Skin of body (tissue), 2 donors: ENCODE measurements around the gene EXOC6. TPM values are rescaled to one million over a fixed set of nuclear protein-coding genes. Genes with fewer than 3 reads are reported as not detected.
"Not testable (repeated sequence)": the region's sequence is repeated elsewhere in the genome, so short reads cannot be mapped to it uniquely, and the experiment has no call there.

Source experiments
- DNase-seq: peaks from one replicate; lab custom pipeline; 2025; lab: John Stamatoyannopoulos, UW
- total RNA-seq: library from RNA; depleted of rRNA; stranded (reverse); fragments of >200 nt; gene quantifications from one replicate; pipeline ENCODE4 v1.2.3, GENCODE V29; 2014

The EXOC6 gene
- total RNA-seq, 1 donor from 2014 or later, result 21.9 TPM

- DNase-seq, result no peak
Measured at GRCh38 chr10:92931597-92931996, 83.3 kb downstream of the EXOC6 start.

DNA sequence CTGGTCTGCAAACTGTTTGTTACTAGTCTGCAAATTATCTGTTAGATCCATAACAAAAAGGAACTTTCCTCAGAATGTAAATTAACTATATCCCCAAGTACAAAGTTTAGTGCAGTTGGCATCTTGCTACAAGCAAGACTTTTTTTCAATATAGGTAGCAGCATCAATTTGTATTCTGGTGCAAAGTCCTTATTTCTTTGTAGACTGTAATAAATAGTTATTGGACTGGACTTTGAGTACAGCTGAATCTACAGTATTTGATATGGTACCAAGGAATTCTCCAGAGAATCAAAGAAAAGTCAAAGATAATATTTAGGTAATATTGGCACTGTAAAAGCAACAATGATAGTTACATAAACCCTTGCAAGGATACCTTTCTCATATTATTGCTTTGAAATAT, 89.6 kb downstream of the EXOC6 start:
- no peak for DNase-seq

DNA sequence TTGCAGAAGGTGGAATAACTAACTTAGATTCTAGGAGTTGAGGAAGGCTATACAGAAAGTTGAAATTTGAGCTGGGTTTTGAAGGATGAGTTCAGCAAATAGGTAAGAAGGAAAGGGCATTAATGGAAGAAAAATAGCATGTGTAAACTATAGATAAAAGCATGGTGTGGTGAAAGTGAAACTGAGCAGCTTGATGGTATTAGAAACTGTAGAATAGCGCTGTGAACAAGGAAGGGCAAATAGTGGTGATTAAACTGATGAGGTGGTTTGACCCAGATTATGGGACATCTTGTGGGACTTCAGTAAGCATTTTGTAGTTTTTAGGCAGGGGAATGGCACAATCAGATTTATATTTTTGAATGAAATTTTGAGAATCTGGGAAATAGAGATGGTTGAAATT, 90.5 kb downstream of the EXOC6 start:
- no peak for DNase-seq

DNA sequence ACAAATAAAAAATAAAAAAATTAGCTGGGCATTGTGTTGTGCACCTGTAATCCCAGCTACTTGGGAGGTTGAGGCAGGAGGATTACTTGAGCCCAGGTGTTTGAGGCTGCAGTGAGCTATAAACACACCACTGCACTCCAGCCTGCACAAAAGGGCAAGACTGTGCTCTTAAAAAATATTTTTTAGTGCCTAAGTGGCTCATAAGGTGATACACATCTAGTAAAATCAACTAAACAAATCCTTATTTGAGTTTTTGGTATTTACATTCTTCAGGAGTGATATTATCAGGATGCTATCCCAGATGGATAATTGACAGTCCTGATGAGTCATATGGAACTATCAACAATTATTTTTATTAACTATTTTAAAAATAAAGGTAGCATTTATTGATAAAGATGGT, 93.9 kb downstream of the EXOC6 start:
- no peak for DNase-seq

DNA sequence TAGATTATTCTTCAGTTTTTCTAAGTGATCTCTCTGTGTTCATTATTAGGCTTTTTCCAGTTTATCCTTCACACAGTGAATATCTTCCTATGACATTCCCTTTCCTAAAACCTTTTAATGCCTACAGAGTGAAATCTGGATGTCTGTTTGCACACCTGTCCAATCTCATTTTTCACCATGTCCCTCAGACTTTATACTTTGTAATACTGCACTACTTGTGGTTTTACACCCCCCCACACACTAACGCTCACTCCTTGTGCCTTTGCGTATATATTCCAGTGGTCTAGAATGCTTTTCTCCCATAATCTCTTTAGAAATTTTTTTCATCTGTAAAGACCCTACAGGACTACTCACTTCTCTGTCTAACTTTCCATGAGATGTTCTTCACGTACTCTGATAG, 98.2 kb downstream of the EXOC6 start:
- DNase-seq, result no peak

DNA sequence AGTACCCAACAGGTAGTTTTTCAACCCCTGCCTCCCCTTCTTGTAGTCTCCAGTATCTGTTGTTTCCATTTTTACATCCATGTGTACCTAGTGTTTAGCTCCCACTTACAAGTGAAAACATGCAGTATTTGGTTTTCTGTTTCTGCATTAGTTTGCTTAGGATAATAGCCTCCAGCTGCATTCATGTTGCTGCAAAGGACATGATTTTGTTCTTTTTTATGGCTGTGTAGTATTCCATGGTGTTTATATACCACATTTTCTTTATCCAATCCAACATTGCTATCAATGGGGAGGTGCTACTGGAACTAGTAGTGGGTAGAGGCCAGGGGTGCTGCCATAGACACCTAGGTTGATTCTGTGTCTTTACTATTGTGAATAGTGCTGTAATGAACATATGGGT, 104.3 kb downstream of the EXOC6 start:
- not testable (repeated sequence) for DNase-seq

GRCh38 chr10:92957223-92958010, 109.1 kb downstream of the EXOC6 start:
- DNase-seq, result no peak

GRCh38 chr10:92961638-92962037, 113.3 kb downstream of the EXOC6 start:
- no peak for DNase-seq

- no peak for DNase-seq
Measured at GRCh38 chr10:92965314-92965713, 117.0 kb downstream of the EXOC6 start.

DNA sequence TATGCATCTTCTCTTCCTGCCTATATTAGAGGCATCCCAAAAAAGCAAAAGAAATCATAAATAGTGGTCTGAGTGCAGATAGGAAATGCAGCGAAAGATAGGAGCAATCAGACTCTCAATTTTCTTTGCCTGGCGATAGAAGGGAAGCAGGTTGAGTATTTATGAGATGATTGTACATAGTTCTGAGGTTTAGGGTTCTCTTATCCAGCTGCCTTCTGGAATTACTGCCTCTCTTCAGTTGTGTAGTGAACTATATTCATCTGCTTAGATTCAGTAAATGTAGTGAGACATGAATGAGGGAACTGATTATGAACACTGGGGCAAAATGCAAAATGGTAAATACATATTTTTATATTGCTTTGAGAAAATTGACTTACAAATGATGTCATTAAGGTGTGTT, 119.3 kb downstream of the EXOC6 start:
- no peak for DNase-seq

- DNase-seq, result no peak
Measured at GRCh38 chr10:92969151-92969550, 120.8 kb downstream of the EXOC6 start.

- no peak for DNase-seq
Measured at GRCh38 chr10:92970301-92971070, 122.2 kb downstream of the EXOC6 start.

DNA sequence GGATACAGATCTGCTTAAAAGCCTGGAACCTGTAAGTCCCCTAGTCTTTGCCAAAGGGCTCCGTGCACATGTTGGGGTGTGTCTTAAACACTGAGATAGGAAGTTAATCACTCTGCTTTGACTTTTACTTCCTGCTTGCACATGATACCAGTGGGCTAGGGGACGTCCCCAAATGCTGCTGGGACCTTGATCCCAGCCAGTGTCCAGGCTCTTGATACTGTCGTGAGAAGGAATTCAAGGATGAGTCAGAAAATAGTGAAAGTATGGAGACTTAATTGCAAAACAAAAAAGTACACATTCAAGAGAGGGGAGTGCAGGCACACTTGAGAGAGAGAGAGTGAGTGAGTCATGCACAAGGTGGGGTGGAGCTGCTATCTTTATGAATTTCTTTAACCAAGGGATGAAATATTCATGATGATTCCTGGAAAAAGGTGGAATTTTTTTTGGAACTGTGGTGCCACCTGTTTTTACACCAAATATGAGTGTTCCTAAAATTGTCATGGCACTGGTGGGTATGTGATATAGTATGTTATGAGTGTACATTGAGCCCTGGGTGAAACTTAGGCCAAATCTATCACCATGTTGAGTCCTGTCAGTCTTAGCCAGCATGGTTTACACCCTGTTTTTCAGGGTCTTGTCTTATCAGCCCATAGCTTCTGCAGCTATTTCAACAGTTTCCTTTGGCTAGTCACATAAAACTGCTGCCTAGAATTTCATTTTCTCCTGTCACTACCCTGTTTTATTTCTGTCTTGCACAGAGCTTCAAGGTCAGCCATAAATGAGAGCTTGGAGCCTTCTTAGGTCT, 123.9 kb downstream of the EXOC6 start:
- DNase-seq, result no peak

- no peak for DNase-seq
Measured at GRCh38 chr10:92972886-92973285, 124.6 kb downstream of the EXOC6 start.

GRCh38 chr10:92976278-92976677, 128.0 kb downstream of the EXOC6 start:
- not testable (repeated sequence) for DNase-seq

DNA sequence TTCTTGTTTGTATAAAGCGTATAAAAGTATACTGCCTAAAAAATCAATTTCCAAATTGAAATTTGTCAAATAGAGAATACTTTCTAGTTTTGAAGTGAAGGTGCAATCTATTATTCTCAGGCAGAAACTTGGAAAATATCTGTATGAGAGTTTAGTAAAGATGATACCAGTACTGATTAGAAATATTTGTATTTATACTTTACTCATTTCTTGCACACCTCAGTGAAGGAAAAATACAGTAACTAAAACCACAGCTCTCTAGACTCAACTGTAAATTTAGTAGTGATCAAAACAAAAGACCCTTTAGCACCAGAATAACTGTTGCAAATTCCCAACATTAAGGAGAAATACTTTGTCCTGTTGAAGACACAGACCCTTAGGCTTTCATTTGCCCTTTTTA, 140.9 kb downstream of the EXOC6 start:
- DNase-seq, result no peak

DNA sequence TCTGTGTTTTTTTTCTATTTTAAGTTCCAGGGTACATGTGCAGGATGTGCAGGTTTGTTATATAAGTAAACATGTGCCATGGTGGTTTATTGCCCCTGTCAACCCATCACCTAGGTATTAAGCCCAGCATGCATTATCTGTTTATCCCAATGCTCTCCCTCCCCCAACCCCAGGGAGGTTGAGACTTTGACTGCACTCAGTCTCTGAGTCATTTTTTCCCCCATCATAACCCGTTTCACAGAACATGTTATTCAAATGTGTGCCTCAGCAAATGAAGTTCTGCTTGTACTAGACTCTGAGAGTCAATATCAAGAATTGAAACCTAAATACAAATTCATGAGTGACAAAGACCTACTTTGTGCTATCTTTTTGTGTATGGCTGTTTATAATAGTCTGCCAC, 142.3 kb downstream of the EXOC6 start:
- DNase-seq, result no peak

DNA sequence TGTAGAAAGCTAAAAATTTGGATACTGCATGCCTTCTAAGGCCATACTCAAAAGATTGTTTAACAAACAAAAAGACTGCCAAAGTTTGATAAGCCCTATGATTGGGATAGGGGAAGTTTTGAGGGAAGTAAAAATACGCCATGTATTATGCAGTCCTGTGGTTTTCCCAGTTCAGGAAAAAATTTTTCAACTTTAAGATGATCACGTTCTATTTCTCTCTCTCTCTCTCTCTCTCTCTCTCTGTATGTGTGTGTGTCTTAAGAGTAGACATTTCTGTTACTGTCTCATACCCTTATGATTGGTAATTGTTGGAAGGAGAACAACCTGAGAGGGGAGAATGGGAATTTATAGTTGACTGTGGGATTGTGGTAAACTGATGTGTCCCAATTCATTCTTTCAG, 143.2 kb downstream of the EXOC6 start:
- DNase-seq, result no peak

GRCh38 chr10:92993699-92994272, 145.5 kb downstream of the EXOC6 start:
- DNase-seq, result no peak

DNA sequence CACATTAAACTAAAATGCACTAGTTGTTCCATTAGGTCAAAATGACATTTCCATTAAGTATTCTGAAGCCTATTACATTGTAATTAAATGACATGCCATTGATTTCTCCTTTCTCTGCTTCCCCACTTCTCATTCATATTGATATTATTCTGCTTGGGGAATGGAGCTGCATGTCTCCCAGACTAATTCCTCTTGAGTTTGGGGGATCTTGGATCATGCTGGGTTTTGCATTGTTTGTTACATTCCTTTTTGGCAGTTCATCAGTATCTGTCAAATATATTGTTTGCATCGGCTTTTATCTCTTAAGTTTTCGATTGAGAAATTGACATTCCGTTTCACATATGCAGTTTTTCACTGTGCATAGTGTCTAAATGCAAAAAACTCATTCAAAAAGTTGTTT, 147.2 kb downstream of the EXOC6 start:
- DNase-seq, result no peak

DNA sequence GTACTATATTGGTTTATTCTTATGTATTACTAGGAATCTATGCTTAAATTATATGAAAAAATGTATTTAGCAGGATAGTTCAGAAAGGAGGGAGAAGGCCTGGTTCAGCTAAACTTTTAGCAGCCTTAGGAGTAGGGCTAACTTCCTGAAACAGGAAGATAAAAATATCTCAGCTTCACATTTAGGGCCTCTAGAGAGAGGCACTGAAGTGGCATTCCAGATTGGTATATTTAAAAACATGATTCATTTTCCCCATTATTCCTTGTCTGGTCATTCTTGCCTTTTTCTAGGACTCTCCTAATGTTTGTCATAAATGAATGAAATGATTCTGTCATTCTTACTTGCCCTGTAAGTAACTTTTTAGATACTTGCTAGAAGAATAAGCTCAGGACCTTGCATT, 149.3 kb downstream of the EXOC6 start:
- DNase-seq, result no peak

- no peak for DNase-seq
Measured at GRCh38 chr10:92999191-92999590, 150.9 kb downstream of the EXOC6 start.
